HG03457 (cell line): ENCODE results near the gene CCL4L2.
"Not testable (repeated sequence)": the region's sequence is repeated elsewhere in the genome, so short reads cannot be mapped to it uniquely, and the experiment has no call there.

Source experiments
- ATAC-seq: cut with Tn5 transposase; IDR thresholded peaks from one replicate; pipeline ENCODE4 v1.9.1; 2021; ENCODE audit warnings: moderate number of reproducible peaks; ENCODE audit not compliant: unreplicated experiment

CCL4L2 gene

DNA sequence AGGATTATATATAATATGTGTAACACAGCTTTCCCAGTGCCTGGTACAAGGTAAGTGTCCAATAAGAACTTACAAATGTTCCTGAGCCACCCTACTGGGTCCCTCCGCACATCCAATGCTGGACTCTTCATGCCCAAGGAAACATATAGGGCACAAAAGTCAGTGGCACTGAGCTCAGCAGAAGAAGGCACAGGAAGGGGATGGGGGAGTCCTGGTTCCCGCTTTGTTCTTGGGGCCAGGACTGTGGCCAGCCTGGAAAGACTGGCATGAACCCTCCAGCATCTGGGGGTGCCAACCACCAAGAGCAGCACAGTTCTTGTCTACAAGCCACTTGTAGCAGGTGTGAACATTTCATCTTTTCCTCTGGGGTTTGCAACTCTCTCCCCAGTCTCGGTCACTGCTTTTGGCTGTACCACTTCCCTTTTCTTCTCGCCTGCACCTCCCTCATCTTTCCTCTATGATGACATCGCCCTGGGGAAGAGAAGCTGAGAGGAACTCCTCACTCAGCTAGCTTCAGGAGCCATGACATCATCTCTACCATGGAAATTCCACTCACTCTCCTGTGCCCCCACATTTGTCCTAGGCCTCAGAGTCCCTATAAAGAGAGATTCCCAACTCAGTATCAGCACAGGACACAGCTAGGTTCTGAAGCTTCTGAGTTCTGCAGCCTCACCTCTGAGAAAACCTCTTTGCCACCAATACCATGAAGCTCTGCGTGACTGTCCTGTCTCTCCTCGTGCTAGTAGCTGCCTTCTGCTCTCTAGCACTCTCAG lies at the start of gene CCL4L2:
CCL4L2 (plus strand) TSS at position 625 of the 773 bp plus-strand sequence.
- ATAC-seq, result peak; percentile 42

DNA sequence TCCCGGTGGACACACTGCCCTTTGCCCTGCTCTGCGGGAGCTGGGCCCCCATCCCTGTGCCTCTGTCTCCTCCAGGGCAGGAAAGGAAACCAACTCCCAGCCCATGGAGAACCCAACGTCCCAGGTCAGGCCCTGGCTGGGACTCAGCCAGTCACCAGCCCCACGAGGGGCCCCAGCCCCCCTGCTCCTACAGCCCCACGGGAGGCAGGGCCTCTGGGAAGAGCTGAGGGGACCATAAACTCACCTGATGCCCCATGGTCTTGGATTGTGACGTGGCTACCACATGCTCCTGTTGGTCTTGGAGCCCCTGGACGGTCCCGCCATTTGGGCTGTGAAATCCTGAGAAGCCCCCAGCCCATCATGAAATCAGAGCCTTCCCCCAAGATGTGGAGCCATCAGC lies 42.0 kb upstream of the CCL4L2 start:
- ATAC-seq, result not testable (repeated sequence)

DNA sequence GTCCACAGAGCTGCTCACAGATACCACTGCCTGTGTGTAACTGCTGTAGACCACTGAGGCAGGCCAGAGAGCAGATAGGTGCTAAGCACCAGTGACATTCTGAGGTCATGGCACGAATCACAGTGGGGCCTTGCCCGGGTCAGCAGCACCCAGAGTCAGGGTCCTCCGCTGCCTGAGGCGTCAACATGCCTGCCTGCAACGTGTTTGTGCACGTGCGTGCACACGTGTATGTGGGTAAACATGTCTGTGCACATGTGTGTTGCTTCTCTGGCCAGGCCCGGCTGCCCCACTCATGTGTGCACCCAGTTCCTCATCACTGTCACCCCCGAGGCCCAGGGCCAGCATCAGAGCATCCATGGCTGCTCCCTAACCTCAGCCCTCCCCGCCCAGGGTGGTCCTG lies 34.3 kb upstream of the CCL4L2 start, which contains the start of gene TBC1D3B:
TBC1D3B (minus strand) TSS at position 101 of the 400 bp plus-strand sequence. CDS start 1,586 bp downstream, outside the sequence.
- ATAC-seq, result not testable (repeated sequence)

DNA sequence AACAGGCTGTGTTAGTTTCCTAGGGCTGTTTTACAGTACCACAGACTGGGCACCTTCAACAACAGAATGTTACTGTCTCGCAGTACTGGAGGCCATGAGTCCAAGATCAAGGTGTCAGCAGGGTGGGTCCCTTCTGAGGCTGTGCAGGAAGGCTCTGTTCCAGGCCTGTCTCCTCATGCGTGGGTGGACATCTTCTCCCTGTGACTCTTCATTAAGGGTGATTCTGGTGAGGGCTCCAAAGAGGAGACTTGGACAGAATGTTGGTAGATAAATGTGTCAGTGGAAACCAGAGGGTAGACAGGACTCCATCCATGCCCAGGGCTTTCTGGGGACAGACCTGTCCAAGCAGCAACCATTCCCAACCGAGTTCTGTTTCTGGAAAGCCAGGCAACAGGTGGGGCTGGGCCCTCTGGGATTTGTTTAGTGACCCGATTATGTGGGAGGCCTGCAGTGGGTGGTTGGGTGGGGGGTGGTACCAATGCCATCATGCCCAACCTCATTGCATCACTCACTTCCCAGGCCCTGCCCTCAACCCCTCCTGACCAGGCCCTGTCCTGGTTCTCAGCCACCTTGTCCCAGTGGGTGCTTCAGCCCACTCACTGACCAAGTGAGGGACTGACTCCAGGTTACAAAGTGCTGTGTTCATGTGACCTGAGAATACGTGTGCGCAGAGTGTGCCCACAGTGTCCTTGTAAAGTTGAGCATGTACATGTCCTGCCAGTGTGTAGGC lies 29.3 kb upstream of the CCL4L2 start:
- ATAC-seq, result not testable (repeated sequence)

DNA sequence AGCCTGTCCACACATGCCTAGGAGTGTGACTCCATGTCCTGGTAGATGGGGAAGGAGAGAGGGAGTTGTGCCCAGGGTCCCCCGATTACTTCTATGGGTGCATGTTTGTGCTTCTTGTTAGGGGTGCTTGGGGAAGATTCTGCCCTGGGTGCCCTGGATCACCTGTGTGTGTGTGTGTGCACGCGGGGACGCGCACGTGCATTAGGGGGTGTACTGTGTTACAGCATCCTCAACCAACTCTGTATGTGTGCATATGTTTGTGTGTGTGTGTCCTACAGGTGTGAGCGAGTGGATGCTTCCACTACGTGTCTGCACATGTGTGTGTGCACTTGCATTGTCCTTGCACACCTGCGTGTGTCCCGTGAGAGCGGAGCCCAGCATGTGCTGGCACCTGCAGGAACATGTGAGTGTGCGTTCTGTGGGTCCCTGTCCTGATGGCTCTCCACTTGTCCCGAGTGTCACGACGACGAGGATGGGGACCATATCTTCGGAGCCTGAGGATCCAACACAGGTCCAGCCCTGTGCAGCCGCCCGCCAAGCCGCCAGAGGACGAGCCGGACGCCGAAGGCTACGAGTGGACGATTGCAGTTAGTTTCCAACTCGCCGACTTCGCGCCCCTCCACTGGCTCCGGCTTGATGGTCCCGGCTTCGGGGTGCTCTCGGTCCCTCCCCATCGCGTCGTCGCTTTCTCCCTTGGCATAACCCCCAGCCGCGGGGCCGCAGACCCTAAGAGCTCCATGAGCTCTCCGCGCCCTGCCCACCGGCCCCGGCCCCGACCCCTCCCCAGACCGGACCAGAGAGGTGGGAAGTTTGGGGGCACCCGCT lies 28.5 kb upstream of the CCL4L2 start:
- ATAC-seq, result no peak

DNA sequence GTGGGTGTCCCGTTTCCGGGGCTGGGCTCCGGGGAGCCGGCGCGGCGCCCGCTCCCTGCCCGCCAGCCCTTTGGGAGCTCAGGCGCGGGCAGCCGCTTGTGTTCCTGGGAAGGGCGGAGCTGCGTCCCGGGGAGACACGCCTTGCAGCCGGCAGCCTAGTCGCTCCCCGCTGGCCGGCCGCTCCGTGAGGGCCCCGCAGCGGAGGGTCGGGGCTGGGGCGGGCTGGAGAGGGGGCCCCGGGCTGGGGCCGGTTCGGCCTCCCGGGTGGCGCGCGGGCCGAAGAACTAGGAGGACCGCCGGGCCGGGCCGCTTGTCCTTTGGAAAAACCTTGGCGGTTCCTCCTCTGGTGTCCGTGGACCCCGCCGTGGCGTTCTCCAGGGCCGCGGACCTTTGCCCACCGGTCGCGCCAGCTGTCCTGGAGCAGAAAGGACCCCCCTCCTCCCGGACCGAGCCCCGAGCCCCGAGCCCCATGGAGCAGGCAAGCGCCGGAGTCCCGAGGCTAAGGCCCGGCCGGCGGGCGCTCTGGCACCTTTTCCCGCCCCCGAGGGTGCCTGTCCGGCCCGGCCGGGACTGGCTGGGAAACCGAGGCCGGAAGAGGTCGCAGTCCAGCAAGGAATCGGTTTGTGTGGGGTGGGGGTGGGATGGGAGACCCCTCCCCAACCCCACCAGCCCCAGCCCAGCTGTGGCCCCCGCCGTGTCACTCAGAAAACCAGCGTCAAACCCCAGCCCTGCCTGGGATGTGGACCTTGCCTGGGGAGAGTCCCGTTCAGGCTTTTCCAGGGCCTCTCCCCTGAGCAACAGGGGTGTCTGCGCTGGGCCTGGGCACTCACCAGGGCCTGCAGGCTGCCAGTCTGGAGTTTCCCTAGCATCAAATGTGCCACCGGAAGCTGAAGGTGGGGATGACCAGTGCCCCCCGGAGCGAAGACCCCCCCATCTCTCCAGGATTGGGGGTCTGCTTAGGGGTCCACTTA lies 27.6 kb upstream of the CCL4L2 start:
- no peak for ATAC-seq

DNA sequence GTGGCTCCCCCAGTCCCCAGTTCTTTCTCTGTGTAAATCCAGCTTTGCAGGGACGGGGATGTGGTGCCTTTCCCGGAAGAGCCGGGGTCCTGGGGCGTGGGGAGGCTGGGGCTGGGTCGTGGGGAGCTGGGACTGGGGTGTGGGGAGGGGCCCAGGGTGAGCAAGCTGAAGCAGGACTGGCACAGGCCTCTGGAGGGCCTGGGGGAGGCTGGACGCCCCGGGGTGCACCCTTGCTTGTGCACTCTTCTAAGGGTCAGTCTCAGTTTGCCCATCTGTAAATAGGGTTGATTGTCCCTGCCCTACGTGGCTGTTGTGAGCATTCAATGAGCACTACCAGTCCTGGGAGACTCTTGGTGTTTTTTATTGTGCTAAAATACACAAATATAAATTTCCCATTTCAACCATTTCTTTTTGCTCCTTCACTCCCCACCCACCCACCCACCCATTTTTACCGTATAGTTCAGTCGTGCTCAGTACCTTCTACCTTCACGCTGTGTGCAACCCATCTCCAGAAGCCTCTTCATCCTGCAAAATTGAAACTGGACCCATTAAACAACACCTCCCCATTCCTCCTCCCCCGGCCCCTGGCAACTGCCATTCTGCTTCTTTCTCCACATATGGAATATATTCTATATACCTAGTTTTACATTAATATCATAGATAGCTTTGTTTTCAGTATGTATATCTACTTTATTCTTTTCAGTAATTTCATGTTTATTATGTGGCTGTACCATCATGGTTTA lies 26.7 kb upstream of the CCL4L2 start:
- no peak for ATAC-seq

DNA sequence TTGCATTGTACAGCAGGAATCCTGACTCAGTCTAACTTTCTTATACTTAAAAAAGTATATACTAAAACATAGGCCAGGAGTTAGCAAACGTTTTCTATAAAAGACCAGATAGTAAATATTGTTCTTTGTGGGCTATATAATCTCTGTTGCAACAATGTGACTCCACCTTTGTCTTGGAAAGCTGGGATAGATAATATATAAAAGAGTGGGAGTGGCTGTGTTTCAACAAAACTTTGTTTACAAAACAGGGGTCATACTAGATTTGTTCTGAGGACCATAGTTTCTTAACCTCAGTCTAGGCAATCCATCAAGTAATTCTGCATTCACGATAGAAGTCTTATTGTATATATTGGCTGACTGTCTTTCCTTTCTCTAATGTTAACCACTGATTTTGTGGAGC lies 25.4 kb upstream of the CCL4L2 start:
- no peak for ATAC-seq

DNA sequence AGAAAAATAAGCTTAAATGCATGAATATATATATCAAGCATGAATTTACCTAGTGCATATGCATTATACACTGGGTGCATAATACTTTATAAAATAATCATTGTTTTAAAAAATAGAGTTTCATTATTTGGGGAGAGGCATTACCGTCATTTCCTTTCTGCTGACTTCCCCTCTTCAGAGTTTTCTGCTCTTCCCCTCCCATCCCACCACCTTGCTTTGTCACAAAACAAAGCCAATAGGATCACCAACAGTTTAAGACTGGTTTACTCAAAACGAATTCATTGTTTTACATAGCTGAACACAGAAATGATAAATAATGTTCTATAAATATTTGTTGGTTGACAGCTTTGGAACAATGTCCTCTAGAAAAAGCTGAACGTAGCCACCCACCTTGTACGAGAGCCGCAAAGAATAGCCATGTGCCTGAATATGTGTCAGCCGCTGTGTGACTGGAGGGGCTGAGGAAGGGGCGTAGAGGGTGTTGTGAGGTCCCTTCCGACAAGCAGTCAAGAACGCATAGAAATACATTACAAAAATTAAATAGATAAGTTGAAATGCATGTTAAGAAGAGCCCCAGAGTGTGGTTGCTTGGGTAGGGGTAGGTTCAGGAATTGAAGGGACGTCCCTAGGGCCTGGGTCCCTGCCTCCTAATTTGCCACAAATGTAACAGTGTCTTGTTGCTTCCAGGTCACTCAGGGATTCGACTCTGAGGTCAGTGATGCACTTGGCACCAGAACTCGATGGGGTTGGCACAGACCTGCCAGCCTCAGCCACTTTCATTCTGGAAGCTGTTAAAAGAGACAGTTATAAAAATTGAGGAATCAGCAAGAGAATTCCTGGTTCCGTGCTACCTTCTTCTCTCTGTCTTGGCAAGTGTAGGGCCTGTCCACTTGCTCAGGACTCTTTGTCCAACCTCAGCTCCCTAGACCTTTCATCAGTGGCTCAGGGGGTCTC lies 23.8 kb upstream of the CCL4L2 start:
- ATAC-seq, result not testable (repeated sequence)

DNA sequence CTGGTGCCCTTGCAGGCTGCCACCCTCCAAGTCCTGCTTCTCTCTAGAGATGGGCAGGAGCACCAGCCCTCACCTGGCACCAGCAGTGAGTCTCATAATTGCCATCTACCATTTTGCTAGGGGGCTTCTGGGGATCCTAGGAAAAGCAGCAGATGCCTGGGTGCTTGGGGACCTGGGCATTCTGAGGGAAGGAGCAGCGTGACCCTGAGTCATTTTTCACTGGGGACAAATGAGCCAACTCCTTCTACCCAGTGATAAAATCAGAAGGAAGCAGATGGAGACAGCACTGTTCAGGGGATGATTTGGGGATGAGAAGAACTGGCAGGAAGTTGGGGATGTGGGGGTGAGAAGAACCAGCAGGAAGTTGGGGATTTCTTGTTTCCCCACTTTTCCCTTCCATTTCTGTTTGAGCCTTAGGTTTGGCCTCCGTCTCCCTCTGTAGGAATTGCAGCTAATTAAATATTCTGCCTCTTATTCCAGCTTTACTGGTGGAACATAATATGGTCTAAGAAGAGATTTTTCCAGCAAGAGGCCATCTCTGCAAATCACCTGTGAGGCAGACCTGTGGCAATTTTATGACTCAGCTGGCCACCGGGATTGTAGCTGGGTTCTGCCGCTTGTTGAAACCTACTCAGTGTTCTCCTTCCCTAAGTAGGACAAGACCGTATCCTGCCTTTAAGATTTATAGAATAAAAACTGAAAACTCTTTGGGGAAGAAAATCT lies 22.8 kb upstream of the CCL4L2 start:
- ATAC-seq, result not testable (repeated sequence)

DNA sequence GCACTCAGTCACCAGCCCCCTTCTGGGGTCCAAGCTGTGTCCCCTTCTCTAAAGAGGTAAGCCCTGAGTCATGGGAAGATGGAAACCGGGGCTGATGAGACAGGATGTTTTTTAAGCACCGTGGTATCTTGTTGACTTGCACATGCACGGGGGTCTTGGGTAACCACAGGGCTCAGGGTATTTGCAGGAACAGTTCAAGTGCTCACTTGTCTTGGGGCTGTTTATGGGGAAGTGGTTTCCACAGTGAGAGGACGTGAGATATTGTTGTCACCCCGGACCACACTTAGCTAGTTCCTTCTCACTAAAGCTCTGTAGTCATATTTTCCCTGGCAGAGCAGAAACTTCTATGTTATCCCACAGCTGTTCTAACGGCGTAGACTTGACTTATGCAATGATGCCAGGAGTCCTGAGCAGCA lies 22.0 kb upstream of the CCL4L2 start:
- ATAC-seq, result peak; percentile 35

DNA sequence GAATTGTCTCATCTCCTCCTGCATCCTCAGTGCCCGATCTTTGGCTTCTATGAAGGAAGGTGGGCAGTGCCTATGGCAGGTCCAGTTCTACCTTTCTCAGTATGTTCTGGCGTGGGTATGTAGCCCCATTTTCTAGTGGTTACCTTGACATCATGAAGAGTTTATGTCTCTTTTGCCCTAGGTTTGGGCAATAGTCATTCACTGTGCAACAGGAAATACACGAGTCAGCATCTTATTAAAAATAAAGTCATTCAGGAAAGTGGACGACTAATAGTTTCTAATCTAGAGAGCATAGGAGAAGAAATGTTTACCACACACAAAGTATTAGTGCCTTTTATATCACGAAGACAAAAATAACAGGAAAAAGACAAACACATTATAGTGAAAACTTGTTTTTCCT lies 20.9 kb upstream of the CCL4L2 start:
- ATAC-seq, result not testable (repeated sequence)

DNA sequence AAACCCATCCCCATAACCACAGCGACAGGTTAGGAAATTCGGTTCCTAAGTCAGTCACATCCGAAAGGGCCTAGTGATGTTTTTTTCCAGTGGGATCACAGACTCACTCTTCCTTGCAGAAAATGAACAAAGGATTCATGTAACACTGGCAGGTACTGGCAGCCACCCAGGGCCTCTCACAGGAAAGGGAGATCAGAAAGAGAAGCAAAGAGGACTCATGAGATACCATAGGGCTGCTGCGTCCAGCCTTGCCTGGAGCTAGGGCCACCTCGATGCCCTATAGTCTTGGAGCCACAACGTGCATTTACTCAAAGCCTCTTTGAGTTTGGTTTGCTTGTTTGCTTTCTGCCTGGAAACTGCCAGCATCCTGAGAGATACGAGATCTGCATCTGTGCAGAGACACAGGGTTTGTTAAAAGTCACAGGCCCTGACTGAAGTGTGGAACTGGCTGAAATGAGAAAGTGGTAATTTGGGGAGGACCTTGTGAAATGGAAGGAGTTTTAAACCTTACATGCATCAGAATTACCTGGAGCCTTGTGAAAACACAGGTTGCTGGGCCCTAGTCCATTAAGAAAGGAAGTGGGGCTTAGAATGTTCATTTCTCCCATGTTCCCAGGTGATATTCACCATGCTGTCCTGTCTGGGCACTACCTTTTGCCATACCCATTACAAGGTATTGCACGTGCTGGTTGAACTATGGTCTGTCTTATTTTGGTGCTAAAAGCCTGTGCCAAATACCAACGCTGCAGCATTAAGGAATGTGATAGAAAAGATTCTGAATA lies 20.1 kb upstream of the CCL4L2 start:
- ATAC-seq, result not testable (repeated sequence)

DNA sequence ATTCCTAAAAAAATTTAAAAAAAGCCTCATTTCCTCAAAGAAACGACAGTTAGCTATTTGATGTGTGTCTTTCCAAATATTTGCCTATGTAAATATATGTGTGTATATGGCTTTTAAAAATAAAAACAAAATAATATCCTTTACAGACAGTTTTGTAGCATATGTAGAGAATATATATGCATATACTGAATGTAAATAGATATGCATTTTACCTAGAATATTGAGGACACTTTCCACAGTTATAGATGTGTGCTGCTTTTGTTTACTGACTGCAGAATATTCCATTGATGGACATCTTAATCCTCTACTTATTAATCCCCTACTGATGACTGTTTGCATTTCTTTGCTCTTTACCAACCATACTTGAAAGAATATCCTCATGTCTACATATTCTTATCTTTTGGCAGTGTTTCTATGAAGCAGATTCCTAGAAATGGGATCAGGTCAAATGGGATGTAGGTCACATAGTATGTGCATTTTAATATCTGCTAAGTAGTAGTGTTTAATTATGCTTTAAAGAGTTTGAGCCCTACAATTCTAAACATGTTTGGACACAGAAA lies 17.6 kb upstream of the CCL4L2 start:
- no peak for ATAC-seq

DNA sequence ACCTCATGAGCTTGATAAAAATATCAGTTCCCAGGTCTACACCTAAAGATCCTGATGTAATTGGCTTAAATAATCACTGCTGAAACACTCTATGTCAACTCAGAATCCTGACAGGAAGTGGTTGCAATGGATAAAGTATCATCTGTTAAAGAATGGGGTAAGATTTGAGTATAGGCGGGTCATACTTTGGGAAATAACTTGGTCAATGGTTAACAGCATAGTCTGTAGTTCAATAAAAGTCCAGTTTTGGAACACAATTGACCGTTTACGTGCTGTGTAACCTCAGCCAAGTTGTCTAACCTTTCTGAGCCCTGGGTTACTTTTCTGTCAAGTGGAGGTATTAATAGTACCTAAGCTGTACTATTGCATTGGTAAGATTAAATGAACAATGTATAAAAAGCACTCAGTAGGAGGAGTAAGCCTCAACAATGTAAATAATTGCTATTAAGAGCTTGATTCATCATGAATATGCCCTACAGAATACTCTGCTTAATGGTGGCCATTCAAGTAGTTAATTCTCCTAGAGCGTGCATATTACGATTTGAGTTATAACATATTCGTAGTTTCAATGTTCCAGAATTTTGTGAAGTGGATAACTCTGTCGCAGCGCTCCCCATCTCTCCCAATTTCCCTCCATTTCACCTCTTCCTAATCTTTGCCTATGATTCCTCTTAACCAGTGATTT lies 16.6 kb upstream of the CCL4L2 start:
- not testable (repeated sequence) for ATAC-seq
